ENCODE results near the gene CHAF1B.

- TF ChIP-seq POLR2A (IDR thresholded peaks at IDR 0.05; ENCODE audit: low read length), result no peak
- no peak for TF ChIP-seq GATA1 (IDR thresholded peaks at IDR 0.05; ENCODE audit: low read depth, low read length)
Observed at GRCh38 chr21:36456729-36457414, 71.7 kb downstream of the CHAF1B start.

Measured in erythroblast (primary cell).